Left ventricle myocardium inferior (tissue), 1 donor: ENCODE results near the gene HSF2BP. TPM values are rescaled to one million over a fixed set of nuclear protein-coding genes. Genes with fewer than 3 reads are reported as not detected.
"Not testable (repeated sequence)": the region's sequence is repeated elsewhere in the genome, so short reads cannot be mapped to it uniquely, and the experiment has no call there.

Experiments used
- DNase-seq: peaks from one replicate; pipeline ENCODE4 v3.0.0-alpha.2; 2020
- H3K27ac ChIP-seq: fragments of 200-600 bp; replicated peaks from 2 replicates; pipeline ENCODE4 v1.8.0; 2021
- H3K27me3 ChIP-seq: fragments of 200-600 bp; 2 replicates; pipeline ENCODE4 v1.8.0; 2021; ENCODE audit warnings: low read depth
- H3K36me3 ChIP-seq: fragments of 200-600 bp; 2 replicates; pipeline ENCODE4 v1.8.0; 2021
- H3K4me1 ChIP-seq: fragments of 200-600 bp; 2 replicates; pipeline ENCODE4 v1.8.0; 2021
- H3K4me3 ChIP-seq: fragments of 200-600 bp; 2 replicates; pipeline ENCODE4 v1.8.0; 2021; ENCODE audit warnings: mild to moderate bottlenecking, moderate library complexity
- H3K9me3 ChIP-seq: fragments of 200-600 bp; replicated peaks from 2 replicates; pipeline ENCODE4 v1.8.0; 2021
- intact Hi-C: fragments of 100-400 bp; cut with micrococcal nuclease; formaldehyde crosslinking; loops from one replicate; pipeline ENCODE4 v1.11.0; 2022
- total RNA-seq: library from RNA; stranded (reverse); fragmentation: NEBNext Ultra II Directional; extraction: Animal tissue kit (Norgen Biotek cat#: 25700); gene quantifications from one replicate; pipeline ENCODE4 v1.2.1, GENCODE V29; 2021
- TF ChIP-seq, protein P1 (sequence below): fragments of 200-600 bp; IDR thresholded peaks from 2 replicates; pipeline ENCODE4 v1.8.0; 2021; ENCODE audit warnings: antibody characterized with exemption, mild to moderate bottlenecking, borderline replicate concordance
- donor health status: DM: no; HTN: yes; CAD: no; lungs with severe emphysema.

HSF2BP gene
- total RNA-seq, 1 donor from 2014 or later: 0.16 TPM

DNA sequence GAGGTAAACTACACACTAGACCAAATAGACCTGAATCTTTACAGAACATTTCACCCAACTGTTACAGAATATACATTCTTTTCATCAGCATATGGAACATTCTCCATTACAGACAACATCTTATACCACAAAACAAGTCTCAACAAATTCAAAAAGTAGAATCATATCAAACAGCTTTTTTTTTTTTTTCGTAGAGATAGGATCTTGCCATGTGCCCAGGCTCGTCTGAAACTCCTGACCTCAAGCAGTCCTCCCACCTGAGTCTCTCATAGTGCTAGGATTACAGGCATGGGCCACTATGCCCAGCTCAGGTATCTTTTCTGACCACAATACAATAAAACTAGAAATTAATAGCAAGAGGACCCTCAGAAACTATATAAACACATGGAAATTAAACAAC, 36.5 kb downstream of the HSF2BP start:
- no peak overlapping the region for H3K27ac ChIP-seq
- no peaks in the 10 kb centered on the region for H3K36me3 ChIP-seq
- no peaks in the 10 kb centered on the region for H3K27me3 ChIP-seq
- peaks cover 24% of the 10 kb centered on the region for H3K9me3 ChIP-seq
- TF ChIP-seq, protein P1, sequence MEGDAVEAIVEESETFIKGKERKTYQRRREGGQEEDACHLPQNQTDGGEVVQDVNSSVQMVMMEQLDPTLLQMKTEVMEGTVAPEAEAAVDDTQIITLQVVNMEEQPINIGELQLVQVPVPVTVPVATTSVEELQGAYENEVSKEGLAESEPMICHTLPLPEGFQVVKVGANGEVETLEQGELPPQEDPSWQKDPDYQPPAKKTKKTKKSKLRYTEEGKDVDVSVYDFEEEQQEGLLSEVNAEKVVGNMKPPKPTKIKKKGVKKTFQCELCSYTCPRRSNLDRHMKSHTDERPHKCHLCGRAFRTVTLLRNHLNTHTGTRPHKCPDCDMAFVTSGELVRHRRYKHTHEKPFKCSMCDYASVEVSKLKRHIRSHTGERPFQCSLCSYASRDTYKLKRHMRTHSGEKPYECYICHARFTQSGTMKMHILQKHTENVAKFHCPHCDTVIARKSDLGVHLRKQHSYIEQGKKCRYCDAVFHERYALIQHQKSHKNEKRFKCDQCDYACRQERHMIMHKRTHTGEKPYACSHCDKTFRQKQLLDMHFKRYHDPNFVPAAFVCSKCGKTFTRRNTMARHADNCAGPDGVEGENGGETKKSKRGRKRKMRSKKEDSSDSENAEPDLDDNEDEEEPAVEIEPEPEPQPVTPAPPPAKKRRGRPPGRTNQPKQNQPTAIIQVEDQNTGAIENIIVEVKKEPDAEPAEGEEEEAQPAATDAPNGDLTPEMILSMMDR: no peak
- intact Hi-C loops: no loop called here
- H3K4me3 ChIP-seq: no peak overlapping the region
- no peaks in the 10 kb centered on the region for H3K4me1 ChIP-seq
- no peak for DNase-seq

DNA sequence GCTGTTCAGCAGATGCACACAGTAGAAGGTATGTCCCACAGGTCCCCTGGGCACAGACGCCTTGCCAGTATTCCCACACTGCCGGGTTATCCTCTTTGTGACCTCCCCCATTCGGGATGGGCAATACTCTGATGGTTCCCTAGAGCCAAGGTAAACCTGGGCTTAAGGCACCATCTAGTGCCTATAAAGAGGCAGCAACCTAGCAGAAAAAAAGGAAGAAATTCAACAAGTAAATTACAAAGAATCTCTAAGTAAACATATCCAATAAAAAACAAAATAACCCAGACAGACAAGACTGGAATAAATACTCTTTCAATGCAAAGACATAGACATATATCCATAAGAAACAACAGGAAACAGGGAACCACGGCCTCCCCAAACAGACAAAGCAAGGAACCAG, 39.4 kb downstream of the HSF2BP start:
- Histone ChIP-seq H3K4me3 (no peak overlapping the region), H3K9me3 (peaks cover 24% of the 10 kb centered on the region), H3K27ac (no peak overlapping the region), H3K27me3 (no peaks in the 10 kb centered on the region), H3K36me3 (no peaks in the 10 kb centered on the region), H3K4me1 (no peaks in the 10 kb centered on the region)
- TF ChIP-seq, protein P1: no peak
- intact Hi-C loops: no loop called here
- DNase-seq: no peak

DNA sequence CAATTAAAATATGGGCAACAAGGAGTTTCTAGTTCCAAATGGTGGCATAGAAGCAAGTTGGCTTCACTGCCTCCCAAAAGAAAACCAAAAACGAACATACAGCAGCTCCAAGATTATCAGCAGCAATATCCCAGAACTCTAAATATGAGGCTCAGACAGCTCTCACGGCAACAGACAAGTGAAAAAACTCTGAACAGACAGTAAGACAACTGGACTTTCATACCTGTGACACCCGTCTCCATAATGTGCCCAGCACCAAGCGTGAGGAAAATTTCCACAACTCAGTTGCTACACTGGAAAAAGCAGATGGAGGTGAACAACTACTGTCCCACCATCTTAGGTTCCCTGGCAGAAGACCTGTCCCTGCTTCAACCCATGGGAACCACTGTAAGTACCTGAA, 39.9 kb downstream of the HSF2BP start:
- Histone ChIP-seq H3K27me3 (no peaks in the 10 kb centered on the region), H3K27ac (no peak overlapping the region), H3K36me3 (no peaks in the 10 kb centered on the region), H3K9me3 (peaks cover 24% of the 10 kb centered on the region), H3K4me3 (no peak overlapping the region), H3K4me1 (no peaks in the 10 kb centered on the region)
- DNase-seq: no peak
- TF ChIP-seq, protein P1: no peak
- intact Hi-C loops: no loop called here

DNA sequence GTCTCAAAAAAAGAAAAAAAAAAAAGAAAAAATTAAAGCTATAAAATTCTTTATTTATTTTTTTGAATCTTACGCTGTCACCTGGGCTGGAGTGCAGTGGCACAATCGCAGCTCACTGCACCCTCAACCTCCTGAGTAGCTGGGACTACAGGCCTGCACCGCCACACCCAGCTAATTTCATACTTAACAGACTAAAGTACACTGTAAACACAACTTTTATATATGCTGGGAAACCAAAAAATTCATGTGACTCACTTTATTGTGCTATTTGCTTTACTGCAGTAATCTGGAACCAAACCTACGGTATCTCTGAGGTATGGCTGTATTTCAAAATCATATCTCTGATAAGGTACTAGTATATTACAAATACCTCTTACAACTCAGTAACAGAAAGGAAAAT, 40.3 kb downstream of the HSF2BP start:
- H3K9me3 ChIP-seq: peaks cover 24% of the 10 kb centered on the region
- DNase-seq: no peak
- no peaks in the 10 kb centered on the region for H3K36me3 ChIP-seq
- TF ChIP-seq, protein P1: no peak
- intact Hi-C loops: no loop called here
- H3K4me1 ChIP-seq: no peaks in the 10 kb centered on the region
- no peaks in the 10 kb centered on the region for H3K27me3 ChIP-seq
- no peak overlapping the region for H3K27ac ChIP-seq
- H3K4me3 ChIP-seq: no peak overlapping the region

DNA sequence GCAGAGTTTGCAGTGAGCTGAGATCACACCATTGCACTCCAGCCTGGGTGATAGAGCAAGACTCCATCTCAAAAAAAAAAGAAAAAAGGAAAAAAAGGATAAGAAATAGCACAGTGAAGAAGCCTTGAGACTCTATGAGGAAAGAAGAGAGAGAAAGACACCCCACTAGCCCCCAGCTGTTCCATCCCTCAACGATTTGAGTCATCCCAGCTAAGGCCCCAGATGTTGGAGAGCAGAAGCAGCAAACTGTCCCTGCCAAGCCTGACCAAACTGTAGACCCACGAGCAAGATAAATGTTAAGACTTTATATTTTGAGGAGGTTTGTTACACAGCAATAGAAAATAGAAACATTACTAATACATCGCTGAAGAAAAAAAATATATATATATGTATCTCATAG, 42.4 kb downstream of the HSF2BP start:
- H3K27me3 ChIP-seq, intact Hi-C loops, H3K36me3 ChIP-seq, H3K27ac ChIP-seq, H3K4me3 ChIP-seq, H3K4me1 ChIP-seq, DNase-seq: not testable (repeated sequence)
- peaks cover 24% of the 10 kb centered on the region for H3K9me3 ChIP-seq

DNA sequence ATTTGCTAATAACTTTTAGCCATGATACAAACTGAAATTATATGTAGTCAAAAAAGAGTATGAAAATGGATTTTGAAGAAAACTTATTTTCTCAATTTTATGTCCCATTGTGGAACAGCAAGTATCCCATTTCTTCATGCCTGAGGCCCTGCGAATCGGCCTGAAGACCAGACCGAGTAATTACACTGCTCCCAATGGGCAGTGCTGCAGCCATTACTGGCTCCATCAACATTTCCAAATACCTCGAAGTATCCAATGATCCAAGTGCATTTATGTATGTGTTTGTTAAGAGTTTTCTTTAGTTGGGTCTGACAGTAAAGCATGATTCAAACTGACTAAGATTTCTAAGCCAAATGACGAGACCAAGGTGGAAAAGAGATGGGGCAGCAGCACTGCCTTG, 44.4 kb downstream of the HSF2BP start:
- intact Hi-C loops: no loop called here
- H3K4me1 ChIP-seq: peaks cover 12% of the 10 kb centered on the region
- TF ChIP-seq, protein P1: no peak
- peaks cover 6% of the 10 kb centered on the region for H3K9me3 ChIP-seq
- no peaks in the 10 kb centered on the region for H3K36me3 ChIP-seq
- no peak overlapping the region for H3K4me3 ChIP-seq
- no peak overlapping the region for H3K27ac ChIP-seq
- no peaks in the 10 kb centered on the region for H3K27me3 ChIP-seq
- no peak for DNase-seq
